ENCODE measurements around the gene PHF13.

Gene PHF13

DNA sequence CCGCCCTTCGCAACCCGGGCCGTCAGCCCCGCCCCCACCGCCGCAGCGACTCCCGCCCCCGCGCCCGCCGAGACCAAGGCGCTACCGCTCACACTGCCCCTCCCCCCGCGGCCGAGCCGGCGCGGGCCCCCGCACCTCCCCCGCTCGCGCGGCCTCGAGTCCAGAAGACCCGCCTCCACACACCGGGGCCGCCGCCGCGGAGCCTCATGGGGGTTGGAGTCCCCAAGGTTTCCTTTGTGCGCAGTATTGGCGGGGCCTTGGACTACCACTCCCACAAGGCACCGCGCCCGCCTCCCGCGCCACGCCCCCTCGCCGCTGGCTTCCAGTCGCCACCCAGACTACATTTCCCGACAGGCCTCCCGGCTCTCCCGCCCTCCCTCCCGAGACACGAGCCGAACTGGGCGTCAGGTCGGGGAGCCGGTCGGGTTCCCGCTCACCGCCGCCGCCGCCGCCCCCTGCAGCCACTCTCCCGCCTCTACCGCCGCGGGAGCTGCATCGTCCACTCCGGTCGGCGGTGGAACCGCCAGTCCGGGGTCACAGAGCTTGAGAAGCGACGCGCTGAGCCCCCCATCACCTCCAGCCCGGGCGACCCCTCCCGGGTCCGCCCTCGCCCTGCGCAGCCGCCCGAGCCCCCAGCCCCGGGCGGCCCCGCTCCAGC lies at the start of gene PHF13:
Gene PHF13, plus strand, starts transcription at position 371 of the 658 bp plus-strand sequence. CDS start 336 bp downstream, outside the sequence.
- DNase-seq (ENCODE audit: low read depth), result peak; percentile 99

DNA sequence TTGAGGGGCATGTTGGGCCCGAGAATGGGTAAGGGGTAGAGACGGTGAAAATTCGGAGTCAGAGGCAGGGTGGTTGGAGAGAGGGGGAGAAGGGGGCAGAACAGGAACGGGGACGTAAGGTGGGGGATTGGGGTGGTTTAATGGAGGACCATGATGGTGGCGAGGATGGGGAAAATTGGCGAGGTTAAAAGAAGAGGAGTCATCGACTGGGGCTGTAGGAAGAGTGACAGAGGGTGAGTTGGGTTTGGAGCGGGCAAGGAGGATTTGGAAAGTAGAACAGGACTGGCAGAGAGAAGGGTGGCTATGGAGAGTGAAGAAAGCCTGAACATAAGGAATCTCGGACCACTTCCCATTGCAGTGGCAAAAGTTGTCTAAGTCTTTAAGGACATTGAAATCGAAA lies 44.5 kb upstream of the PHF13 start:
- DNase-seq (ENCODE audit: low read depth), result no peak

DNA sequence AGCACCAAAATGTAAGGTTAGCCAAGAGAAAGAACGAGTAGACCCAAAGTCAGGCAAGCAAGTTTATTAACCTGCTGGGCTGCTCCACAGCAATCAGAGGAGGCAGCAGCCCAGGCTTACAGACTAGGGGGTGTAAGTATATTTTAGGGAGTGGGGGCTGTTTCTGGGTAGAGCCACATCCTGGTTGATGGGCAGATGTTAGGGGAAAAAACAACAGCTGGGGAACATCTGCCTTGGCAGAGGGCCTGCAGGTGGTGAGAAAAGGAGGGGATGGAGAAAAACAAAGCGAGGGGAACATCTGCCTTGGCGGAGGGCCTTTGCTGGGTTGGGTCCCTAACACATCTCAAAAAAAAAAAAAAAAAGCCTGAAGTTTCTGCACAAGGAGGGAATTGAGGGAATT lies 43.4 kb upstream of the PHF13 start:
- DNase-seq (ENCODE audit: low read depth), result no peak

DNA sequence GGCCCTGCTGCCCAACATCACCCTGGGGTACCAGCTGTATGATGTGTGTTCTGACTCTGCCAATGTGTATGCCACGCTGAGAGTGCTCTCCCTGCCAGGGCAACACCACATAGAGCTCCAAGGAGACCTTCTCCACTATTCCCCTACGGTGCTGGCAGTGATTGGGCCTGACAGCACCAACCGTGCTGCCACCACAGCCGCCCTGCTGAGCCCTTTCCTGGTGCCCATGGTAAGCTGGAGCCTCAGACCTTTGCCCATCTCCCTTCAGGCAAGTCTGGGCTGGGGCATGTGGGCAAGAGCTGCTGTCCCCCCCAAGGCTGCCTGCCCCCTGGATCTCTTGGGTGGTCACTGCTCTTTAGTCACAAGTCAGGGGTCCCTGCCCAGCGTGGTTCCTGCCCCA lies 42.5 kb upstream of the PHF13 start:
- no peak for DNase-seq (ENCODE audit: low read depth)

DNA sequence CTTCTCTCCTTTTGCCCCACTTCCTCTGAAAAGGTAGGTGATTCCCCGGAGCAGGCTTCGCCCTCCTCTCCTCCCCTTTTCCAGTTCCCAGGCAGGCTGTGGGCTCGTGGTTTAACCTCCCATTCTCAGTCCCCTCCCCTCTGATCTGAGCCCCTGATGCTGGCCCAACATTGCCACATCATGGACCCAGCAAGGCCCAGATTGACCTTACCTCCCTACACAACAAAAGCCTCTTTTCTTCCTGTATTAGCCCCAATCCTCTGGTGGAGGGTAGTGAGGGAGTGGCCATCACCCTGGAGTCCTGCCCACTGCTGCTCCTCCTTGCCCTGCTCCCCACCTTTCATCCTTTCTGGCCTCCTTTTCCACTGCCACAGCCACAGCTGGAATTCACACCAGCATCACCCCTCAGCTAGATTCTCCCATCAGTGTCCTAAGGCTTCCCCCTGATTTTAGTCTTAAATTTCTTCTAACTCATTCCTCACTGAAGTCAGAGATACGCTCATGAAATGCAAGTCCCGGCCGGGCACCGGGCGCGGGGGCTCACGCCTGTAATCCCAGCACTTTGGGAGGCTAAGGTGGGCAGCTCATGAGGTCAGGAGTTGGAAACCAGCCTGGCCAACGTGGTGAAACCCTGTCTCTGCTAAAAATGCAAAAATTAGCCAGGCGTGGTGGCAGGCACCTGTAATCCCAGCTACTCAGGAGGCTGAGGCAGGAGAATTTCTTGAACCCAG lies 40.7 kb upstream of the PHF13 start:
- no peak for DNase-seq (ENCODE audit: low read depth)

DNA sequence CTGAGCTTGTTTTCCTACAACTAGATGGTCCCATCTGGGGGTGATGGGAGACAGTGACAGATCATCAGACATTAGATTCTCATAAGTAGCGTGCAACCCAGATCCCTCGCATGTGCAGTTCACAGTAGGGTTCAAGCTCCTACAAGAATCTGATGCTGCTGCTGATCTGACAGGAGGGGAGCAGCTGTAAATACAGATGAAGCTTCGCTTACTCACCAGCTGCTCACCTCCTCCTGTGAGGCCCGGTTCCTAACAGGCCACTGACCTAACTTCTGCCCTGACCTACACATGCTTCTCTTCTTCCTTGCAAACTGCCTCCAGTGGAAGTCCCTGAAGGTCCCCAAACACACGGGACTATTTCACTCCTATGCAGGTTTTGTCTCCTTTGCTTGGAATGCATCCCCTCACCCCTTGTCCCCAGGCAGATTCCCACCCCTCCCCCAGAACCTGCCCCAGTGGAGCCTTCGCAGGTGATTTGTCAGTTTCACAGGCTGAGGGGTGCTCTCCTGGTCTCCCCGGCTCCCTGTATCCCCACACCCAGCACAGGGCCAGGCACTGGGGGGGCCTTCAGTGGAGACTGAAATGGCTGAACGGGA lies 39.4 kb upstream of the PHF13 start:
- DNase-seq (ENCODE audit: low read depth), result no peak

DNA sequence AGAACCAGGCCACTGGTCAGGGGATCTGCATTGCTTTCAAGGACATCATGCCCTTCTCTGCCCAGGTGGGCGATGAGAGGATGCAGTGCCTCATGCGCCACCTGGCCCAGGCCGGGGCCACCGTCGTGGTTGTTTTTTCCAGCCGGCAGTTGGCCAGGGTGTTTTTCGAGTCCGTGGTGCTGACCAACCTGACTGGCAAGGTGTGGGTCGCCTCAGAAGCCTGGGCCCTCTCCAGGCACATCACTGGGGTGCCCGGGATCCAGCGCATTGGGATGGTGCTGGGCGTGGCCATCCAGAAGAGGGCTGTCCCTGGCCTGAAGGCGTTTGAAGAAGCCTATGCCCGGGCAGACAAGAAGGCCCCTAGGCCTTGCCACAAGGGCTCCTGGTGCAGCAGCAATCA lies 38.7 kb upstream of the PHF13 start:
- no peak for DNase-seq (ENCODE audit: low read depth)

DNA sequence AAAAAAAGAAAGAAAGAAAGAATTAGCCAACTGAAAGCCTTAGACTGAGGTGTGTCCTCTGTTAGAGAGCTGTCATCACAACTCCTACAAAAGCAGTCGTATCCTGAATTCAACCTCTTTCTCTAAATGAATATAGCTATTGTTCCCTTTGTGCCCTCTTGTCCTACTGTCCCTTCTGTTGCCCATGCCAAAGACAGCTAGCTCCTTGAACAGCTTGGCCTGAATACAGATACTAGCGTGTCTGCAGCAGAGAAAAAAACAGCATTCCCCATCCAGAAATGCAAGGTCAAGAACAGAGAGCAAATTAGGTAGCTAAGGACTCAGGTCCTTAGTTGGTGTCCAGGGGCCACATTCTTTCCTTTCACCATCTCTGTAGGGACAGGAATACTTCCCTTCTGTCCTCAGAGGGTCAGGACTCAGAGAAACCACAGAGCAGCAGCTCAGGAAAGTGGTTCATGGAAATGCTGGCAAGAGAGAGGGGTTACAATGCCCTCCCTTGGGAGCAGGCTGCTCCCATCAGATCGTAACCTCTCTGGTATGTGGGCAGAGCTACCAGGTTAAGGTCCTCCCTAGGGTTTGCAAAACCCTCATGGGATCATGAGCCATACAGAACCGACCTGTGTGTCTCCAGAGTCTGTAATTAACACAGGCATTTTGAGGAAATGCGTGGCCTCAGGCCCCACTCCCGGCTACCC lies 35.6 kb upstream of the PHF13 start:
- DNase-seq (ENCODE audit: low read depth), result no peak

DNA sequence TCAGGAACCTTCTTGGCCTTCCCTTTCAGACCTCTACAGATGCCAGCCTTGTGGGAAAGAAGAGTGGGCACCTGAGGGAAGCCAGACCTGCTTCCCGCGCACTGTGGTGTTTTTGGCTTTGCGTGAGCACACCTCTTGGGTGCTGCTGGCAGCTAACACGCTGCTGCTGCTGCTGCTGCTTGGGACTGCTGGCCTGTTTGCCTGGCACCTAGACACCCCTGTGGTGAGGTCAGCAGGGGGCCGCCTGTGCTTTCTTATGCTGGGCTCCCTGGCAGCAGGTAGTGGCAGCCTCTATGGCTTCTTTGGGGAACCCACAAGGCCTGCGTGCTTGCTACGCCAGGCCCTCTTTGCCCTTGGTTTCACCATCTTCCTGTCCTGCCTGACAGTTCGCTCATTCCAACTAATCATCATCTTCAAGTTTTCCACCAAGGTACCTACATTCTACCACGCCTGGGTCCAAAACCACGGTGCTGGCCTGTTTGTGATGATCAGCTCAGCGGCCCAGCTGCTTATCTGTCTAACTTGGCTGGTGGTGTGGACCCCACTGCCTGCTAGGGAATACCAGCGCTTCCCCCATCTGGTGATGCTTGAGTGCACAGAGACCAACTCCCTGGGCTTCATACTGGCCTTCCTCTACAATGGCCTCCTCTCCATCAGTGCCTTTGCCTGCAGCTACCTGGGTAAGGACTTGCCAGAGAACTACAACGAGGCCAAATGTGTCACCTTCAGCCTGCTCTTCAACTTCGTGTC lies 34.7 kb upstream of the PHF13 start:
- no peak for DNase-seq (ENCODE audit: low read depth)

DNA sequence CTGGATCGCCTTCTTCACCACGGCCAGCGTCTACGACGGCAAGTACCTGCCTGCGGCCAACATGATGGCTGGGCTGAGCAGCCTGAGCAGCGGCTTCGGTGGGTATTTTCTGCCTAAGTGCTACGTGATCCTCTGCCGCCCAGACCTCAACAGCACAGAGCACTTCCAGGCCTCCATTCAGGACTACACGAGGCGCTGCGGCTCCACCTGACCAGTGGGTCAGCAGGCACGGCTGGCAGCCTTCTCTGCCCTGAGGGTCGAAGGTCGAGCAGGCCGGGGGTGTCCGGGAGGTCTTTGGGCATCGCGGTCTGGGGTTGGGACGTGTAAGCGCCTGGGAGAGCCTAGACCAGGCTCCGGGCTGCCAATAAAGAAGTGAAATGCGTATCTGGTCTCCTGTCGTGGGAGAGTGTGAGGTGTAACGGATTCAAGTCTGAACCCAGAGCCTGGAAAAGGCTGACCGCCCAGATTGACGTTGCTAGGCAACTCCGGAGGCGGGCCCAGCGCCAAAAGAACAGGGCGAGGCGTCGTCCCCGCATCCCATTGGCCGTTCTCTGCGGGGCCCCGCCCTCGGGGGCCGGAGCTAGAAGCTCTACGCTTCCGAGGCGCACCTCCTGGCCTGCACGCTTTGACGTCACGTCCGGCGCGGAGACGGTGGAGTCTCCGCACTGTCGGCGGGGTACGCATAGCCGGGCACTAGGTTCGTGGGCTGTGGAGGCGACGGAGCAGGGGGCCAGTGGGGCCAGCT lies 34.0 kb upstream of the PHF13 start, which contains the start of gene ZBTB48:
Gene ZBTB48, plus strand, starts transcription at position 621 of the 745 bp plus-strand sequence. CDS start 616 bp downstream, outside the sequence.
- peak; percentile 97 for DNase-seq (ENCODE audit: low read depth)

DNA sequence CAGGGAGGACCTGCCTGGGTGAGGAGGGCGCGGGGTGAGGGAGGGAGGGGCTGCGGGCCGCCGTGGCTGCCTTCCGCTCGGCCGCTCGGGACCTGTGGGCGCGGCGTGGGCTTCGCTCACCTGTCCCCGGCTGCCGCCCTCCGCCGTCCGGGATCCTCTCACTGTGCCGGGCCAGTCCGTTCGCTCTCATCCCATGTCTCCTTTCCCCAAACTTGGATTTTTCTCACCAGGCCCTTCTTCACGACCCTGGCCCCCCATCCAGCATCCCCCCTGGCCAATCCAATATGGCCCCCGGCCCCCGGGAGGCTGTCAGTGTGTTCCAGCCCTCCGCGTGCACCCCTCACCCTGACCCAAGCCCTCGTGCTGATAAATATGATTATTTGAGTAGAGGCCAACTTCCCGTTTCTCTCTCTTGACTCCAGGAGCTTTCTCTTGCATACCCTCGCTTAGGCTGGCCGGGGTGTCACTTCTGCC lies 33.4 kb upstream of the PHF13 start:
- DNase-seq (ENCODE audit: low read depth), result no peak

DNA sequence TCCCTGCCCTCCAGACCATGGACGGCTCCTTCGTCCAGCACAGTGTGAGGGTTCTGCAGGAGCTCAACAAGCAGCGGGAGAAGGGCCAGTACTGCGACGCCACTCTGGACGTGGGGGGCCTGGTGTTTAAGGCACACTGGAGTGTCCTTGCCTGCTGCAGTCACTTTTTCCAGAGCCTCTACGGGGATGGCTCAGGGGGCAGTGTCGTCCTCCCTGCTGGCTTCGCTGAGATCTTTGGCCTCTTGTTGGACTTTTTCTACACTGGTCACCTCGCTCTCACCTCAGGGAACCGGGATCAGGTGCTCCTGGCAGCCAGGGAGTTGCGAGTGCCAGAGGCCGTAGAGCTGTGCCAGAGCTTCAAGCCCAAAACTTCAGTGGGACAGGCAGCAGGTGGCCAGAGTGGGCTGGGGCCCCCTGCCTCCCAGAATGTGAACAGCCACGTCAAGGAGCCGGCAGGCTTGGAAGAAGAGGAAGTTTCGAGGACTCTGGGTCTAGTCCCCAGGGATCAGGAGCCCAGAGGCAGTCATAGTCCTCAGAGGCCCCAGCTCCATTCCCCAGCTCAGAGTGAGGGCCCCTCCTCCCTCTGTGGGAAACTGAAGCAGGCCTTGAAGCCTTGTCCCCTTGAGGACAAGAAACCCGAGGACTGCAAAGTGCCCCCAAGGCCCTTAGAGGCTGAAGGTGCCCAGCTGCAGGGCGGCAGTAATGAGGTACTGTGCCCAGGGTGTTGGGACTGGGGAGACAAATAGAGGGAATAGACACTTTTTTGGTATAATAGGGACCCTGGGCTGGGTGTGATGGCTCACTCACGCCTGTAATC lies 32.7 kb upstream of the PHF13 start:
- no peak for DNase-seq (ENCODE audit: low read depth)

DNA sequence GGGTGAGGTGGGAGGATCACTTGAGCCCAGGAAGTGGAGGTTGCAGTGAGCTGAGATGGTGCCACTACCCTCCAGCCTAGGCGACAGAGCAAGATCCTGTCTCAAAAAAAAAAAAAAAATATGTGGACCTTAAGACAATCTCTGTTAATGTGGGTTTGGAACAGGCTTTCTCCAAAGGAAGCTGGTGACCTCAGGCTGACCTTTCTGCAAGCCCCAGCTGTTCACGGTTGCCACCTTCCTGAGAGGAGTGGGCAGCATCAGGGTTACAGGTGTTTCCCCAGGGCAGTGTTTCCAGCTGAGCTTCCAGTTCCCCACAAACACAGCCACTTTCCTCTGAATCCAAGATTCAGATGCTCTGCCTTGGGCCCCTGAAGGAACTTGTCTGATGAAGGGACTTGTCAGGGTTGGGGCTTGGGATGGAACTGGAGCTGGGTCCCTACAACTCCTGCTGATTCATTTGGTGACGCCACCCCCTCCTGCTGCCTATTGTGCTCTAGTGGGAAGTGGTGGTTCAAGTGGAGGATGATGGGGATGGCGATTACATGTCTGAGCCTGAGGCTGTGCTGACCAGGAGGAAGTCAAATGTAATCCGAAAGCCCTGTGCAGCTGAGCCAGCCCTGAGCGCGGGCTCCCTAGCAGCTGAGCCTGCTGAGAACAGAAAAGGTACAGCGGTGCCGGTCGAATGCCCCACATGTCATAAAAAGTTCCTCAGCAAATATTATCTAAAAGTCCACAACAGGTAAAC lies 31.8 kb upstream of the PHF13 start:
- DNase-seq (ENCODE audit: low read depth), result no peak

DNA sequence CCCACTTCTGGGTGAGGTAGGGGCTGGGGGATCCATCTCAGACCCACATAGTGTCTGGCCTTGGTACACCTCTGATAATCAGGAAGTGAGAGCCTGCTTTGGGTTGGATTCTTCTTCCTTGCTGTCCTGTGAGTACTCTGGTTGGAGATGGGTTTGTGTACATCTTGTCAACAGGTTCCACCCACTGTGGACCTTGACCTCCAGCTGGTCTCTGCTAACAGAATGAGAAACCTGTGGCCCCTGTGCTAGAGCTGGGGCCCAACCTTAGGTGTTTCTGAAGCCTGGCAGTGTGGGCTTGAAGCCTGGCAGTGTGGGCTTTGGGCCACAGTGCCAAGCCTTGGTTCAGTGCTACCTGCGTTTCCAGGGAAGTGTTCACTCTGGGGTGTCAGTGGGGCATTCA lies 31.2 kb upstream of the PHF13 start:
- DNase-seq (ENCODE audit: low read depth), result no peak

DNA sequence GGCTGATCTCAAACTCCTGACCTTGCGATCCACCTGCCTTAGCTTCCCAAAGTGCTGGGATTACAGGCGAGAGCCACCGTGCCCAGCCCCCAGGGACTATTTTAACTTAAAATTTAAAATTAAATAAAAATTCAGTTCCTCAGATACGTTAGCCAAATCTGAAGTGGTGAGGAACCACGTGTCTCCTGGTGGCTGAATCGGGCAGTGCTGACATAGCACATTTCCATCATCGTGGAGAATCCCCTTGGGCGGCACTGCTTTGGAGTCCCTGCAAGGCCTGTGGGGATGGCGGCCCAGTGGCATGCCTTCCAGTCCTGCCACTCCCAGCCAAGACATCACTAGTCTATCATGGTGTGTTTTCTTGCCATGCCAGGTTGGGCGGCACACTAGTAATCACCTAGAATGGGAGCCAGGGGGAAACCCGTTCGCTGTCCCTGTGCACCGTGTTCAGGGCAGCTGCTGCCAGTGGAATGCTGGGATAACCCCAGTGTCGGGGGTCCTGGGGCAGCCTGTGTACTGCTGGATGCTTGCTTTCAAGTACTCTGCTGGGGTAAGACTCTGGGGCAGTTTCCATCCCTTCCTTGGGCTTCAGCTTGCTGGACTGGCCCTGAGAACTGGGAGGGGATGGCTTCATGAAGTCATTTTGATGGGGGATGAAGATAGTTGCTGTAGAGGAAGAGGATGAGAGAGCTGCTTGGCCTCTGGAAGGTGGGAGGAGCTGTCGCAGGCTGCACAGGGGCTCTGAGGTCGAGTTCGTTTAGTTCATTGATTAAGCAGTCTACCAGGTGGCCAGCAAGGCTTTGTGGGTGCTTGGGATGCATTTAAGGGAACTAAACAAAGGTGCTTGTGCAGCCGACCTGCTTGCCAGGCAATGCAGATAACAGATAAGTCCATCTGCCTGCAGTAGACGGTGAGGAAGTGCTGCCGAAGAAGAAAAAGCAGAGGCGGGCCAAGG lies 29.1 kb upstream of the PHF13 start:
- no peak for DNase-seq (ENCODE audit: low read depth)

DNA sequence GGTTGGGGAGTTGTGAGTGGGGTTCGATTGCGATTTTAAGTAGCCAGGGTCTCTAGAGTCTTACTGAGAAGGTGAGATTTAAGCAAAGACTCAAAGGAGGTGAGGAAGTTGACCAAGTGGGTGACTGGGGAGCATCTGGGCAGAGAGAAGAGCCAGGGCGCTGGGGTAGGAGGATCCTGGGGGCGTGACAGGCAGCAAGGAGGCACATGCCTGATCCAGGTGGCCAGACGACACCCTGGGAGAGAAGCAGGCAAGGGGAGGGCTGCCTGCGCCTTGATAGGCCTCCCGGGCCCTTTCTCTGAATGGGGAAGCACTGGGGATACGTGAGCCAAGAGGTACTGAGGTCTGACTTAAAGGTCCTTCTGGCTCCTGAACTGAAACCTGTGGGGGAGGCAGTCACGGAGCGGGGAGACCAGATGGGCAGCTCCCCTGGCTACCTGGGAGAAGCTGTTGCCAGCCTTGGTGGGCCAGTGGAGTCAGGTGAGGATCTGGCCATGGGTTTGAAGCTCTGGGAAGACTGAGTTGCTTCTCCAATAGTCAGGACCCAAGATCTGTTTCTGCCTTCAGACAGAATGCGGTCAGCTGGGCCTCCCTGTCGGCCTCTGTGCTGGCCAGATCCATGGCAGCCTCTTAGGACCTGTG lies 28.3 kb upstream of the PHF13 start:
- DNase-seq (ENCODE audit: low read depth), result no peak

DNA sequence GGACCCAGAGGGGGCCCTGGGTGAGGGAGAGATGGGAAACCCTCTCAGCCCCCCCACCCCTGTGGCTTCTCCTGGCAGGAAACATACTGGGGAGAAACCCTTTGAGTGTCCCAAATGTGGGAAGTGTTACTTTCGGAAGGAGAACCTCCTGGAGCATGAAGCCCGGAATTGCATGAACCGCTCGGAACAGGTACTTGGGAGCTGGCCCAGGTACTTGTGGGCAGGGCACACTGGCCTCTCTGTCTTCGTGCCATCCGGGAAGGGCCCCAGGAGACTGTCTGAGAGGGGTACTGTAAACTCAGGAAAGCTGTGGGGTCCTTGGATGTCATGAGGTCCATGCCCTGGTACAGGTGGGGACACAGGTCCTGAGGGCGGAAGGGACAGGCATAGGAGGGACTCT lies 27.7 kb upstream of the PHF13 start:
- no peak for DNase-seq (ENCODE audit: low read depth)

DNA sequence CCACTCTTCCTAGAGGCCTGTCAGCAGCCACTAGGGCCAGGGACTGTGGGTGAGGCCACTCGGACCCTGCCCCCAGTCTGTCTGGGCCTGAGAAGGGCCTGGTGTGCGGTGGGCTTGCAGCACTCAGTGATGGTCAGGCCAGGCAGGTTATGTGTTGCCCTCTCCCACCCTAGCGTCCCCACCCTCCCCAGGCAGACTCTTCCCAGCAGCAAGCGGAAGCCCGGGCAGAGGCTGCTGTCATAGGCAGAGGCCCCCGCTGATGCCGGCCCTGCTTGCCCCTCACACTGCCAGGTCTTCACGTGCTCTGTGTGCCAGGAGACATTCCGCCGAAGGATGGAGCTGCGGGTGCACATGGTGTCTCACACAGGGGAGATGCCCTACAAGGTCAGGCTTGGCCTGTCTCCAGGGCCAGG lies 27.1 kb upstream of the PHF13 start:
- no peak for DNase-seq (ENCODE audit: low read depth)

Measured in stimulated activated CD4-positive, alpha-beta T cell treated with anti-CD3 and anti-CD28 coated beads, Interleukin-2, amount 100 ng/mL, for 4 hours (primary cell).